Trophoblast cell (in vitro differentiated cells and primary cell): ENCODE data around the gene BMP4.
A peak's percentile ranks its signal among the peaks of the same experiment; 100 is the strongest.

ENCODE experiments used
- DNase-seq, 2 donors: peaks; one replicate each; pipeline ENCODE4 v3.0.0-alpha.2; 2016
- H2AFZ ChIP-seq: 2 replicates; pipeline ENCODE4 v1.6.1; 2013; ENCODE audit warnings: low read length, moderate library complexity, mild to moderate bottlenecking; ENCODE audit not compliant: insufficient read depth, poor library complexity
- H2AK5ac ChIP-seq: 2 replicates; pipeline ENCODE4 v1.6.1; 2013; ENCODE audit warnings: mild to moderate bottlenecking, low read length
- H2BK120ac ChIP-seq: 2 replicates; pipeline ENCODE4 v1.6.1; 2013; ENCODE audit warnings: low read length, mild to moderate bottlenecking, moderate library complexity; ENCODE audit not compliant: insufficient read depth, poor library complexity
- H2BK12ac ChIP-seq: 2 replicates; pipeline ENCODE4 v1.6.1; 2013; ENCODE audit warnings: mild to moderate bottlenecking, low read length, moderate library complexity
- H2BK5ac ChIP-seq: 2 replicates; pipeline ENCODE4 v1.6.1; 2013; ENCODE audit warnings: low read length, low read depth, moderate library complexity, mild to moderate bottlenecking; ENCODE audit not compliant: poor library complexity
- H3K14ac ChIP-seq: 2 replicates; pipeline ENCODE4 v1.6.1; 2013; ENCODE audit warnings: mild to moderate bottlenecking, low read length
- H3K18ac ChIP-seq: 2 replicates; pipeline ENCODE4 v1.6.1; 2013; ENCODE audit warnings: mild to moderate bottlenecking, low read length
- H3K23ac ChIP-seq: 2 replicates; pipeline ENCODE4 v1.6.1; 2013; ENCODE audit warnings: low read length
- H3K27ac ChIP-seq: 2 replicates; pipeline ENCODE4 v1.5.1; 2013; ENCODE audit warnings: low read depth, mild to moderate bottlenecking, inconsistent platforms, low read length, moderate library complexity
- H3K27me3 ChIP-seq: 2 replicates; pipeline ENCODE4 v1.6.1; 2013; ENCODE audit warnings: inconsistent platforms, mild to moderate bottlenecking, low read length, moderate library complexity; ENCODE audit not compliant: insufficient read depth
- H3K36me3 ChIP-seq, 2 experiments: 1 replicate in 1 of 2; 2 replicates in 1 of 2; pipeline ENCODE4 v1.6.1; 2013; ENCODE audit warnings: low read length in 2 of 2, mild to moderate bottlenecking in 2 of 2, moderate library complexity in 1 of 2; ENCODE audit not compliant: insufficient read depth in 2 of 2, control insufficient read depth in 1 of 2
- H3K4ac ChIP-seq: 2 replicates; pipeline ENCODE4 v1.6.1; 2013; ENCODE audit warnings: low read depth, mild to moderate bottlenecking, low read length, moderate library complexity
- H3K4me1 ChIP-seq, 2 experiments: 1 replicate in 1 of 2; 2 replicates in 1 of 2; pipeline ENCODE4 v1.6.1; 2013; ENCODE audit warnings: low read length in 2 of 2, mild to moderate bottlenecking in 2 of 2, moderate library complexity in 1 of 2; ENCODE audit not compliant: insufficient read depth in 2 of 2, control insufficient read depth in 1 of 2
- H3K4me2 ChIP-seq: 2 replicates; pipeline ENCODE4 v1.6.1; 2013; ENCODE audit warnings: inconsistent platforms, mild to moderate bottlenecking, low read length, moderate library complexity
- H3K4me3 ChIP-seq: 2 replicates; pipeline ENCODE4 v1.5.1; 2013; ENCODE audit warnings: mild to moderate bottlenecking, low read depth, low read length, inconsistent platforms
- H3K79me1 ChIP-seq: one replicate; pipeline ENCODE4 v1.6.1; 2013; ENCODE audit warnings: low read length
- H3K79me2 ChIP-seq: 2 replicates; pipeline ENCODE4 v1.6.1; 2013; ENCODE audit warnings: low read length, mild to moderate bottlenecking; ENCODE audit not compliant: control insufficient read depth, insufficient read depth, poor library complexity
- H3K9ac ChIP-seq: 2 replicates; pipeline ENCODE4 v1.6.1; 2013; ENCODE audit warnings: mild to moderate bottlenecking, low read length
- H3K9me3 ChIP-seq: 2 replicates; pipeline ENCODE4 v1.6.1; 2013; ENCODE audit warnings: low read depth, mild to moderate bottlenecking, control low read depth, inconsistent platforms, low read length; ENCODE audit not compliant: insufficient read depth
- H4K12ac ChIP-seq: 2 replicates; pipeline ENCODE4 v1.6.1; 2013; ENCODE audit warnings: low read depth, mild to moderate bottlenecking, low read length, moderate library complexity
- H4K8ac ChIP-seq: 2 replicates; pipeline ENCODE4 v1.6.1; 2013; ENCODE audit warnings: low read depth, mild to moderate bottlenecking, low read length, moderate library complexity
- H4K91ac ChIP-seq: one replicate; pipeline ENCODE4 v1.6.1; 2013; ENCODE audit warnings: low read depth, mild to moderate bottlenecking, low read length, moderate library complexity
- WGBS: extraction: QIAGEN DNeasy Blood & Tissue Kit; methylation state at CpG from one replicate; pipeline ENCODE4 v1.1.7; 2013; ENCODE audit warnings: missing lambda C conversion rate; ENCODE audit not compliant: insufficient read length, insufficient coverage; ENCODE audit errors: extremely low coverage; 5-methylcytosine and 5-hydroxymethylcytosine counted together

The BMP4 gene

DNA sequence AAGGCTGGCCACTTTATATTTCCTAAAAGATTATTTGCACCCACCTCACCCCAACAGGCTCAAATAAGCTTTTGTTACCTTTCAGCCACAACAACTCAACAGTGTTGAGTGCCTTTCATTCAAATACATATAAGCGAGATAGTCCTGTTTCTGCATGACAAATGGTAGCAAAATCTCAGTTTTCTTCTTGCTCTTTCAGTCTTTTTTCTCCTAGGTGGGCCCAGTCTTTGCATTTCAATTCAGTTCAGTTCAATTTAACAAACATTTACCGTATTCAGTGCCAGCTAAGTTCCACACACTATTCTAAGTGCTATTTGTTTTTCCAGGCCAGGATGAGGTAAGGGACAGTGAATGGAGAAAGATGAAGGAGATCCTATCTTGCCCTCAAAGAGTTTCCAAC is 25.9 kb upstream of the BMP4 start:
- no CpG with 5 or more reads among the region's 2 CpGs for WGBS

DNA sequence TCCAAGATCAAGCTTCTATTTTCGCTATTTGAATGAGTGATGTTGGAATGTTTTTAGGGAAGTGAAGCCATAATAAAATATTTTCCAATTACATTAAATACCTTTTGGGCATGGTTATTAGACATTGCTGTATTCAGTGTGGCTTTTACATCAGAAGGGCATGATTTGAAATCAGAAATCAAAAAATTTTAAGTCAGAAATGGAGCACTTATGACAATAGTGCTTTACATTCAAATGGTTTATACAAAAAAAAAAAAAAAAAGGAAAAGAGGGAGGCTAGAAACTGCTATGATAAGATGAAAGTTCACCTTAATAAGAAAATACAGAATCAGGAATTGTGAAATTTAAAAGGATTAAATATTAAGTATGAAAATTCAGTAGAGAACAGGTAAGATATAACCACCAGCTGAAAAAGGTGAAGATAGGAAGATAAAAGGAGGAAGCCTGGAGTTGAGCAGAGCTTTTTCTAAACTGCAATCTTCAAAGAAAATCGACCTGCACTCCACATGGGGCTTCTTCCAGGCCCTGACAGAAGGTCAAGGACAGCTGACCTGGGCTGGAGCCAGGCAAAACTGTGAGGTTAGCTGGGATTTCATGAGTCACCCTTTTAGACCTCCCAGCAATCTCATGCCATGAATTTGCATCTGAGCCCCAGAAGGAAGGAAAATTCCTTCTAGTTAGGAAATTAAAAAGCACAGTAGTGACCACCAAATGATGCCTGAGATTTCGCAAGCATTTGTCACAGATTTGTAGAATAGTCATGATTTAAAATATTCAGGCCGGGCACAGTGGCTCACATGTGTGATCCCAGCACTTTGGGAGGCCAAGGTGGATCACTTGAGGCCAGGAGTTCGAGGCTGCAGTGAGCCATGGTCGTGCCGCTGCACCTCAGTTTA is 23.4 kb upstream of the BMP4 start:
- no peak overlapping the region for H2AK5ac ChIP-seq
- no peak overlapping the region for H2BK5ac ChIP-seq
- peak overlapping the region; percentile 25 for H3K27ac ChIP-seq
- H3K18ac ChIP-seq = no peak overlapping the region
- H3K4ac ChIP-seq = no peak overlapping the region
- H3K79me1 ChIP-seq = peaks cover 2% of the 10 kb centered on the region
- no peak overlapping the region for H3K9ac ChIP-seq
- H3K79me2 ChIP-seq = no peaks in the 10 kb centered on the region
- H2AFZ ChIP-seq = no peak overlapping the region
- no peak overlapping the region for H4K12ac ChIP-seq
- DNase-seq = peak in 1 of 2 donors; percentile 17
- no peaks in the 10 kb centered on the region for H3K36me3 ChIP-seq
- H3K4me1 ChIP-seq = peaks cover 4 to 13% of the 10 kb centered on the region in 2 experiments
- H4K91ac ChIP-seq = no peak overlapping the region
- no peak overlapping the region for H3K23ac ChIP-seq
- H3K27me3 ChIP-seq = no peaks in the 10 kb centered on the region
- H2BK120ac ChIP-seq = no peak overlapping the region
- H3K4me3 ChIP-seq = no peak overlapping the region
- peaks cover 2% of the 10 kb centered on the region for H3K9me3 ChIP-seq
- no CpG with 5 or more reads among the region's 7 CpGs for WGBS
- no peak overlapping the region for H3K14ac ChIP-seq
- no peak overlapping the region for H2BK12ac ChIP-seq
- no peak overlapping the region for H3K4me2 ChIP-seq
- no peak overlapping the region for H4K8ac ChIP-seq

More for the DNA sequence above, 25.9 kb upstream of the BMP4 start:
- H3K9me3 ChIP-seq = peaks cover 7% of the 10 kb centered on the region
- H3K27ac ChIP-seq = no peak overlapping the region
- H4K12ac ChIP-seq = no peak overlapping the region
- H3K4me3 ChIP-seq = no peak overlapping the region
- H3K9ac ChIP-seq = no peak overlapping the region
- no peak overlapping the region for H4K91ac ChIP-seq
- no peak overlapping the region for H3K23ac ChIP-seq
- no peaks in the 10 kb centered on the region for H3K79me2 ChIP-seq
- H2BK12ac ChIP-seq = no peak overlapping the region
- no peak overlapping the region for H2AK5ac ChIP-seq
- no peak for DNase-seq
- peaks cover 2% of the 10 kb centered on the region for H3K79me1 ChIP-seq
- no peaks in the 10 kb centered on the region for H3K27me3 ChIP-seq
- H2BK5ac ChIP-seq = no peak overlapping the region
- H3K18ac ChIP-seq = no peak overlapping the region
- no peak overlapping the region for H3K4ac ChIP-seq
- H4K8ac ChIP-seq = no peak overlapping the region
- H2BK120ac ChIP-seq = no peak overlapping the region
- no peak overlapping the region for H3K4me2 ChIP-seq
- no peaks in the 10 kb centered on the region for H3K36me3 ChIP-seq
- no peak overlapping the region for H2AFZ ChIP-seq
- H3K4me1 ChIP-seq = peaks cover 4 to 13% of the 10 kb centered on the region in 2 experiments
- no peak overlapping the region for H3K14ac ChIP-seq

DNA sequence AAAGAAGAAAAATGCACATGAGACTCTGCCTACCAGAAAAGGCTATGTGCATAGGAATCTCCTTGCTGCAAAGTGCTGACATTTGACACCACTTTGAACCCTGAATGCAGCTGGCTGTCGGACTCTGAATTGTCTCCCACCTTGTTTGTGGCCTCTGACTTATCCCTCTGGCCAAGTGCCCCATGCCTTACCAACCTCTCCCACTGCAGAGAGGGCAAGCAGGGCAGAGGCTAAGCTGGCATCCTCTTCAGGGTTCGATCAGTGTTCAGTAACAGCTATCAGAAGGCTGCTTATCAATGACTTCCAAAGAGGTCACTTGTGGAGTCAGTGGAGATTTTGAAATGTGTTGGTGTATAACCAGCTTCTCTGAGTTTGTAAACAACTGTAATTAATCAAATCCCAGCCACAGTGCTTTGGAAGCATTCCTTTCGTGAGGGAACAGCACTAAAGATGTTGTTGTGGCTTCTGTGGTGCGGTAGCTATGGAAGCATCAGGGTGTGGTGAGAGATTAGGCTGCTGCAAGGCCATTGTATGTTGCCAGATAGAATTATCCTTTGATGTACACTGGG is 22.6 kb upstream of the BMP4 start:
- Histone ChIP-seq H2BK120ac (no peak overlapping the region), H2AK5ac (no peak overlapping the region), H3K9me3 (no peaks in the 10 kb centered on the region), H3K79me1 (peaks cover 2% of the 10 kb centered on the region), H3K27ac (no peak overlapping the region), H3K14ac (no peak overlapping the region), H4K12ac (no peak overlapping the region), H2BK12ac (no peak overlapping the region), H3K4me1 (peaks cover 4 to 13% of the 10 kb centered on the region in 2 experiments), H3K4ac (no peak overlapping the region), H4K91ac (no peak overlapping the region), H3K27me3 (no peaks in the 10 kb centered on the region), H3K4me3 (no peak overlapping the region), H3K36me3 (no peaks in the 10 kb centered on the region), H3K79me2 (no peaks in the 10 kb centered on the region), H3K4me2 (peak overlapping the region; percentile 29), H3K23ac (no peak overlapping the region), H2AFZ (no peak overlapping the region), H4K8ac (no peak overlapping the region), H3K18ac (no peak overlapping the region), H3K9ac (no peak overlapping the region), H2BK5ac (no peak overlapping the region)
- DNase-seq = peak in 1 of 2 donors; percentile 15
- no CpG with 5 or more reads among the region's 4 CpGs for WGBS

DNA sequence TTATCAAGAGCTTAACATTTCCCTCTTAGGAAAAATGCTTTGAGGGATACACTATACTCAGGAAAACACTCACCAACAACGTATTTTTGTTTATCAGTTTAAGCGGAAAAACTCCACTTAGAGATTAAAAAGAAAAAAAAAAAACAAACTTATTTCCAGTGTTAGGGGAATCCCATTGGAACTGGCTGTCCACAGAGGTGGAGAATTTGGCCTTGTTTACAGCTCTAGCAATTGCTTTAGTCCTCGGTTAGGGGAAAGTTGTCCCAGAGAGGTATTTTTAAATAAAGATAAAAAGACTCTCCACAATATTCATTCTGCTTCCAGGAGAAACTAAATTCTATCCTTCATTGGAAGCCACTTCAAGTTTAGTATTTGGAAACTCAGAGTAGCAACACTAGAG is 21.6 kb upstream of the BMP4 start:
- Histone ChIP-seq H2AK5ac (no peak overlapping the region), H3K4me2 (no peak overlapping the region), H3K27ac (no peak overlapping the region), H3K27me3 (no peaks in the 10 kb centered on the region), H3K18ac (no peak overlapping the region), H3K79me1 (peaks cover 2% of the 10 kb centered on the region), H3K14ac (no peak overlapping the region), H2BK120ac (no peak overlapping the region), H4K12ac (no peak overlapping the region), H2AFZ (no peak overlapping the region), H2BK12ac (no peak overlapping the region), H3K9ac (no peak overlapping the region), H3K4me3 (no peak overlapping the region), H4K91ac (no peak overlapping the region), H3K4ac (no peak overlapping the region), H3K4me1 (peaks cover 4 to 13% of the 10 kb centered on the region in 2 experiments), H3K9me3 (no peaks in the 10 kb centered on the region), H4K8ac (no peak overlapping the region), H3K79me2 (no peaks in the 10 kb centered on the region), H3K23ac (no peak overlapping the region), H2BK5ac (no peak overlapping the region), H3K36me3 (no peaks in the 10 kb centered on the region)
- DNase-seq = no peak
- WGBS = no CpG with 5 or more reads among the region's 3 CpGs
